HG03196 (cell line): ENCODE measurements around the gene KLHL29.

Experiments used
- ATAC-seq: cut with Tn5 transposase; IDR thresholded peaks from one replicate; pipeline ENCODE4 v1.9.1; 2021; ENCODE audit not compliant: unreplicated experiment

KLHL29 gene

DNA sequence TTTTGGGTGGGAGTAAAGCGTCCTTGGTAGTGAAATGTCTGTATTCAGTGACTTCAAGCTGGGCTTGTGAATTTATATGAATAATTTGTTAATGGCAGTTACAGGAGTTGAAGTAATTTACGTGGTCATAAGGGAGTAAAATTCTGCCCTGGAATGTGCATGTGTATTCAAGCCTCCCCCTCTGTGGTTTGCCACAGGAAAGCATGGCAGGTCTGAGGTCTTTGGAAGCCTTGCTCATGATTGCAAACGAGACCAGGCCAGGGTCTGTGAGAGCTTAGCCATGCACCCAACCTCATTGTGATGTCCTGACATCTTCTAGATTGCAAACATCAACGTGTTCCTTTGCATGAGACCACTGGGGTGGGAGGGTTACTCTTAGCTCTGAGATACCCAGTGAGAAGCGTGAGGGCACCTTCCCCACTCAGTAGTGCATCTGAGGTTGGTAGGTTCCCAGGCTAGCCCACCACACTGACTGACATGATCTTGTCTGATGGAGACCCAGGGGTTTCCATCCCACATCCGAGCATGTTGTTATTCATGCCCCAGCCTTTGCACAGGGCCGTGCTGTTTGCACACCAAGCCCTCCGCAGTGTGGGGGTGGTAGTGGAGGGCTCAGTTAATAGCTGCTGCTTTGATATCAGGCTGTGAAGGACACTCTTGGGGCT lies 216.5 kb downstream of the KLHL29 start:
- ATAC-seq, result no peak

DNA sequence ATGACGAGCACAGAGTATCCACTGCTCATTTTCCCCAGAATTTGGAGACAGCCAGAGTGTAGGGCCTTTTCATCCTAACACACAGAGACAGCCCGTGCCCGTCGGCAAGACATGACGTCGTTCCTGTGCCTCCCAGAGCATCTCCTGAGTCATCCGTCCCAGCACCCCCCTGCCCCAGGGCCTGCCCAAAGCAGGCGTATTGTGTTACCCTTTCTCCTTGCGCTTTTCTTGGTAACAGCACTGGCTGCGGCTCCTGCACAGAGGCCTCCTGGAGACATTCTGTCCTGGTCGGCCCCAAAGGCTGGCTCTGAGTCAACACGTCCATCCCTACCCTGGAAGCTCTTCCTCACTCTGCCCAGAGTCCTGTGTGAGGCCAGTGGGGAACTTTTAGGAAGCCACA lies 217.1 kb downstream of the KLHL29 start:
- no peak for ATAC-seq

DNA sequence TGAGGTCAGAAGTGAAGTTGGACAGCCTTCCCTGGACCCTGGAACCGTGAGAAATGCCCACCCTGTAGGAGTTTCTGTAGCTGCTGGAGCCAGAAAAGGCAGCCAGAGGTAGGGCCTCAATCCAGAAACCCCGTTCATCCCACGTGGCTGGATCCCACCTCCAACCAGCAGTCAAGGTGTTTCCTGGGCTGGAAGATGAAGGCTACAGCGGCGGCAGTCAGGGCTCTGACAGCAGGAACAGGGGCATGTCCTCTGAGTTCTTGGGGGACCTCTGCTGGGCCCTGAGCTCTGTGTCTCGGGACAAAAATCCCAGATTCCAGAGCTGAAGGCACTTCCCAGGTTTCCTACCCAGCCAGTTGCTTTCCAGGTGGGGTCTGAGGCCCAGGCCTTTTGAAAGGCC lies 218.2 kb downstream of the KLHL29 start:
- ATAC-seq, result no peak

DNA sequence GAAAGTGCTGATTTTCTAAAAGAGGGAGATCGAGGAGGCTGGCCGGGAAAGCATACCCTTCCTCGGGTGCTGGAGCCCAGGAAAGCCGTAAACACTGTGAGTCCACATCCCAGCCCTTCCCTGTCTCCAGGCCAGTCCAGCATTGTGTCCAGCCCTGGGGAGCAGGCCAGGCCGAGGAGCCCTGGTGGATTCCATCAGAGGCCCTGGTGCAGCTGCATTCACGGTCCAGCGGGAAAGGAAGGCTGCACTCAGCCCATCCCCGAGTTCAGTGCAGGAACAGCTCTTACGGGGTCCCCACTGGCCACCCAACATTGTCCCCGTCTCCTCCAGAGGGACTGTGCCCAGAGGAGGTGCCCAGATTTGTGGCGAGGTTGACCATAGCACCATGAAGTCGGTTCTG lies 218.6 kb downstream of the KLHL29 start:
- ATAC-seq, result no peak

DNA sequence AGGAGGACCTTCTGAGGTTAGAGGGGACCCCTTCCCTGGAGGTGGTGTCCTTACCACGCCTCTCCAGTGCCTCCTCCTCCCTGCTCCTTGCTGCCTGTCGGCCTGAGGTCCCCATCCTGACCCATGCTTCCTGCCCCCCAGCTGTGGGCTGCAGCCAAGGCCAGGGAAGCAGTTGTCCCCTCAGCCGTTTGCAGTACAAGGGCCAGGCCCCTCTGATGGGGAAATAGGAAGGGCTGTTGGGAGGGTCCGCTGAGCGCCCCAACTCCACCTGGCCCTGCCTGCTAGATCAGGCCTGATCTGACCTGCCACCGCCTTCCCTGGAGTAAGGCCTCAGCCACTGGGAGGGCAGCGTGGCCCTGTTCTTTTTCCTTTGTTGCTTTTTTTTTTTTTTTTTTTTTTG lies 219.8 kb downstream of the KLHL29 start:
- no peak for ATAC-seq

DNA sequence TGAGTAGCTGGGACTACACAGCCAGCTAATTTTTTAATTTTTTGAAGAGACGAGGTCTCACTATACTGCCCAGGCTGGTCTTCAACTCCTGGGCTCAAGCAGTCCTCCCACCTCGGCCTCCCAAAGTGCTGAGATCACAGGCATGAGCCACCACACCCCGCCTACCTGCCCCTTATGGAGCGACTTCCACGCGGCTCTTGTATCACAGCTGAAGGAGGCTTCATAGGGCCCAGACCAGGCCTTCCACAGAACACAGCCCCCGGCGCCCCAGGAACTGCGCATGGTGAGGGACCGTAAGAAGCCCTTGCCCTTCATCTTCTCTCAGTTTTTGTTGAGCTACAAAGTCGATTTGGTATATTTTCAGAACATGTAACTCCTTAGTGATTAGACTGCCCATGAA lies 220.3 kb downstream of the KLHL29 start:
- no peak for ATAC-seq

DNA sequence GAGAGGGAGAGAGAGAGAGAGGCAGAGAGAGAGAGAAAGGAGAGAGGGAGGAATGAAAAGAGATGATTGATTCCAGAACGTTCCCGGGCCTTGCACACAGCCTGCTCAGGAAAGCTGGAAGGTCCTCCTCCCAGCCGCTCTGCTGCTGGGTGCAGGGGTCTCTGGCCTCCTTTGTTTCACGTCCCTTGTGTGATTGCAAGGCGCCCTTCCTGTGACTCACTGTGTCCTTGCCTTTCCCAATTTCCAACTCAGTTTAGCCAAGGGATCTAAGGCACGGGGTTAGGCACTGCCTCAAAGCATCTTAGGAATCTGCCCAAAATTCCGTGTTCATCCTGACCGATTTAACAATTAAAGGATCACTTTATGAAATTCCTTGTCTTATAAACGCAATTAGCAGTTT lies 221.2 kb downstream of the KLHL29 start:
- no peak for ATAC-seq

GRCh38 chr2:23606968-23607367 lies 222.0 kb downstream of the KLHL29 start:
- ATAC-seq, result no peak

DNA sequence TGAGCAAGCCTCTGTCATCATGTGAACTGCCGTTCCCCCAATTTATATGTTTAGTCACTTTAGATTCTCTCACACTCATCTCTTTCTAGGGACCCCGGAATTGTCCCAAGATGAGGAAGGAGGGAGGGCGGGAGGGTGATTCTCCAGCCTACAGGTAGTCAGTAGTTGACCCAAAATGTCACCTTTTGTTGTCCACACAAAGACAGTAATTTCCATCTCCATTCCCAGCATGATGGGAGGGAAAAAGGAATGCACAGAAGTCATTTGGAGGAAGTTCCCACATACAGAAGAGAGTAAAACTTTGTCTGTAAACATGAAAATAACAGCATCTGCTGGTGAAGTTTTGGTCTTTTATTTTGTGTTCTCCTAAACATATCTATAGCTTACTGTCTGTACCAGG lies 222.9 kb downstream of the KLHL29 start:
- no peak for ATAC-seq

GRCh38 chr2:23609254-23609653 lies 224.3 kb downstream of the KLHL29 start:
- ATAC-seq, result no peak

DNA sequence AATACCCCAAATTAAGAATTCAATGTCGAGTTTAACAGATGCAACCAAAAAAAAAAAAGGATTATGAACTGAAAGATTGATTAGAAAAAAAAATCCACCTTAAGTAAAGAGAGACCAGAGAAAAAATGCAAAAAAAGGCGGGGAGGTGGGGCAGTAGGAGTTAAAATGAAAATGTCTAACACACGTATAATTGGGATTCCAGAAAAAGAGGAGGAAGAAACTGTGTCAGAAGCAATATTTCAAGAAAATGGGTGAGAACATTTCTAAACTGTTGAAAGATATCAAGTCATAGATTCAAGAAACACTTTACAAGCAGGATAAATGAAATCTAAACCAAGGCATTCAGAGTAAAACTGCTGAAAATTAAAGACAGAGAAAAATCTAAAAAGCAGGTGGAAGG lies 226.9 kb downstream of the KLHL29 start:
- ATAC-seq, result no peak

- ATAC-seq, result no peak
Measured at GRCh38 chr2:23614701-23615100, 229.7 kb downstream of the KLHL29 start.

- no peak for ATAC-seq
Measured at GRCh38 chr2:23615216-23616020, 230.4 kb downstream of the KLHL29 start.

DNA sequence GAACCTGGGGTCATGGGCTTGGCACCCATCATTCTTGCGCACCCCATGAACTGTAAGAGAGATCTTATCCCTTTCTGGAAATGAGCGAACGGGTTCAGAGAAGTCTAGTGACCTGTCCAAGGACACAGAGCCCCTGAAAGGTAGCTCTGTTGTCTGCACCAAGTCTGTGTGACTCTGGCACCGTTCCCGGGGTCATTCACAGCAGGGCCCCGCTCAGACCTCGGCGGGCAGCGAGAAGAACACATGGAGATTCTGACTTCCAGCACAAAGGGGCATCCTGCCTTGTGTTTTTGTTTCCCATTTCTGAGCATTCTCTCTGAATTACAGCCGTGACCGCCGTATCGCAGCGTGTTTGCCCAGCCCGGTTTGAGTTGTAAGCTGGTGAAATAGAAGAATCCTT lies 231.7 kb downstream of the KLHL29 start:
- no peak for ATAC-seq

GRCh38 chr2:23617167-23617810 lies 232.3 kb downstream of the KLHL29 start:
- no peak for ATAC-seq

DNA sequence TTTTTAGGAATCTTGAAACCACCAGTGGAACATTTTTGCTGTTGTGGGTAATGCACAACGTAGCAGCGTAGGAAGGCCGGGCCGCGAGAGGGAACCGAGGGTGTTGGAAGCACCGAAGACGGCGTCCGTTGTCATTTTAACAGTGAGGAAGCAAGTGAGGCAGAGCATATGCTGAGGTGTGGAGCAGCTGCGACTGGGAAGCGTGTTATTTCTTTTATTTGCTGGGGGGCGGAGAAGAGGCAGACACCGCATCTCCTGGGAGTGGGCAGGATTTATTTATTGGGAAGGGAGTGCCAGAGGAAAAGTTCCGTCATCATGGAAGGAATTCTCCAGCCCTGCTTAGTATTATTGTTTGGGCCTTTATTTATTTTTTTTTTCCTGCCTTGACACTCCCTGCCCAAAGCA lies 232.8 kb downstream of the KLHL29 start:
- ATAC-seq, result no peak

GRCh38 chr2:23618265-23618664 lies 233.3 kb downstream of the KLHL29 start:
- ATAC-seq, result no peak

- no peak for ATAC-seq
Measured at GRCh38 chr2:23618794-23619530, 234.0 kb downstream of the KLHL29 start.

- no peak for ATAC-seq
Measured at GRCh38 chr2:23619941-23620340, 235.0 kb downstream of the KLHL29 start.

DNA sequence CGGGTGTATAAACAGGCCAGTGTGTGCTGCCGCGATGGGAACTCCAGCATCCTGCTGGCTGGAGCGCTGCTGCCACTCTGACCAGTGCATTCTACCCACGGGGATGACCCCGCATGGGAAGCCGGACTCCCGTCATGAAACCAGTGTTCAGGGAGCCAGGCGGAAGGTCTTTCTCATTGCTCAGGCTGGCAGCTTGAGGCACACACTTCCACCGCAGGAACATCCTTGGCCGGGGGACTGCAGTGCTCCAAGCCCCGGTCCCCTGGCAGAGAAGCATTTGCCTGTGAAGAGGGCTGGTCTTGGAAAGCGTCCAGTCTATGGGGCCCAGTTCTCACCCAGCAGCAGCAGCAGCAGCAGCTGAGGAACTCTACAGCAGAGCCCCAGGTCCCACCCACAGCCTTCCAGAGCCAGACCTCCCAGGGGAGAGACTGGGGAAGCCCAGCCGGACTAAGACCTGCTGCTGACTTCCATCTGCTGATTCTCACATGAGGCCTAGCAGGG lies 235.9 kb downstream of the KLHL29 start:
- ATAC-seq, result no peak

- no peak for ATAC-seq
Measured at GRCh38 chr2:23621616-23622015, 236.6 kb downstream of the KLHL29 start.
